NCI-H1105 treated with DMSO at 0.1 percent for 48 hours (cell line): ENCODE results near the gene HPS3.

Experiments used
- DNase-seq: peaks from one replicate; lab custom pipeline; 2025; lab: John Stamatoyannopoulos, UW

The HPS3 gene

DNA sequence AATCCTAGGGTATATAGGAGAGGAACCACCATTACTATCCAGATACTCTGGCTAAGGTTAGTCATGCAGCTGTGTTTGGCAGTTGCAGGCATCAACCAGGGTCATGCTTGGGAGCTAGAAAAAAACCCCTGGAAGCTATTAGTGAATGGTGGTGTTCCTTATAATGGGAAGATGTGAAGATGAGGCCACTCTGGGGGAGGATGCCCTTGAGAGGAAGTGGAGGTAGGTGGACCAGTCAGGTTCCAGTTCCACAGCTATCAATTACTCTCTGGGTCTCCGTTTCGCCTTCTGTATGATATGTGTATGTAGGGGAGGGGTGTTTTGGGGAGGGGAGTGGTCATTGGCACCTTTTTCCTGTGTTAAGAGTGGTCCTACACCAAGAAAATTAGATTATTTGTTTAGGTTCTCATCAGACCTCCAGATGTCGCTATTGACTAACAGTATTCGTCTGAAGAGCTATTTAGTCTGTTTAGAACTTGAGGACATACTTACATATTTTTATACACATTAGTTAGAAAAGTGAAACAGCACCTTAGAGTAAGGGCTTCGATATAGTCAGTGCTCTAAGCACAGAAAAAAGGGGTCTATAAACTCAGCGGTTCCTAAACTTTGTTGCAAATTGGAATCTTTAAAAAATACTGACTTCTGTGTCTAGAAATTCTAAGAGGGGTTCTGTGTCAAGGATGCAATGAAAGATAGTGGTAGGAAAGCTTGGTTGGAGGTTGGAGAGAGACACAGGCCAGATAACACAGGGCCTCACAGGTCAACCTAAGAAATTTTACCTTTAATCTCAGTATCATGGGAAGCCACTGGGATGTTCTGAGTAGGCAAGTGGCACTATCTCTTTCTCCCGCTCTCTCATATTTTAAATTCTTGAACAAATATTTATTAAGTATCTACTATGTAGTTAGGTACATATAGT, 9.1 kb upstream of the HPS3 start:
- peak; percentile 83 for DNase-seq

DNA sequence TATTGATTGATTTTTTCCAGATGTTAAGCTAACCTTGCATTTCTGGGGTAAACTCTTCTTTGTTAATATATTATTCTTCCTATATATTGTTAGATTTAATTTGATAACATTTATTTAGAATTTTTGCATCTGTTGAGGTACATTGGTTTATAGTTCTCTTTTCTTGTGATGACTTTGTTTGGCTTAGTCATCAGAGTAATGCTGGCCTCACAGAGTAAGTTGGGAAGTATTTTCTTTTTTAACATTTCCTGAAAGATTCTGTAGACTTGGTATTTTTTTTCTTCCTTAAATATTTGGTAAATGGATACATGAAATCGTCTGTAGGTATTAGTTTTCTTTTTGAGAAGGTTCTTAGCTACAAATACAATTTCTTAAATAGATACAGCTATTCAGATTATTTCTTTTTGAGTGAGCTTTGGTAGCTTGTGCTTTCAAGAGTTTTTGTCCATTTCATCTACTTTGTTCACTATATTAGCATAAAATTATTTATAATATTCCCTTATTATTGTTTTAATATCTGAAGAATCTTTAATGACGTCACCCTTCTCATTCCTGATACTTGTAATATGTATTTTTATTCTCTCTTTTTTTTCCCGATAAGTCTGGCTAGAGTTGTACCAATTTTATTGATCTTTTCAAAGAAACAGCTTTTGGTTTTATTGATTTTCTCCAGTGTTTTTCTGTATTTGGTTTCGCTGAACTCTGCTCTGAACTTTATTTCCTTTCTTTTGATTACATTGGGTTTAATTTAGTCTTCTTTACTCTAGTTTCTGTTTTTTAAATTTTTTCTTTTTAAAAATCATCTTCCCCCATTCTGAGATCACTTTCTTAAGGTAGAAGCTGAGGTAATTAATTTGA, 6.5 kb upstream of the HPS3 start:
- DNase-seq = no peak

DNA sequence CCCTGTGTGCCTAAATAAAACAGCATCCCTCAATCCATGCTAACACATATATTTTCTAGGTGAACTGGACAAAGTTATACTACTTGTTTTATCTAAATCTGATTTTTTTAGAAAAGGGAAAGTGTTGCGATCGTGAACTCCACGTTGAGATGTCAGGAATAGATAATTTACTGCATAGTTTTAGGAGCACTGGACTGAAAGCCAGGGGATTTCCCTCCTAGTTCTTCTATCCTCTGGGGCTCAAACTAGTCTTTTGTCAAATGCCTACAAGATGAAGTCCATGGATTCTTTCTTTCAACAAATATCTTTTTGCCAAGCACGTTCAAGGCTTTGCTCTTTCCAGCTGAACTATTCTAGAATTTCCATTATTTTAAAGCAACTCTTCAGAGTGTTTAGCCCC, 617 bp upstream of the HPS3 start:
- peak; percentile 50 for DNase-seq

DNA sequence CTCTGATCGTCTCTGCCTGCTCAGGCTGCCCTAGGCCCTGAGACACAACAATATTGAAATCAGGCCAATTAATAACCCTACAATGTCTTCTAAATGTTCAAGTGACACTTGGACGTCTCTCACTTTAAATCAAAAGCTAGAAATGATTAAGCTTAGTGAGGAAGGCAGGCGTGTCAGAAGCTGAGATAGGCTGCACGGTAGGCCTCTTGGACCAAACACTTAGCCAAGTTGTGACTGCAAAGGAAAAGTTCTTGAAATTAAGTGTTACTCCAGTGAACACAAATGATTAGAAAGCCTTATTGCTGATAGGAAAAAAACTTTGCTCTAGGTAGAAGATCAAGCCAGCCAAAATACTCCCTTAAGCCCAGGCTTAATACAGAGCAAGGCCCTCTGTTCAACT, 2.2 kb downstream of the HPS3 start:
- DNase-seq = no peak

DNA sequence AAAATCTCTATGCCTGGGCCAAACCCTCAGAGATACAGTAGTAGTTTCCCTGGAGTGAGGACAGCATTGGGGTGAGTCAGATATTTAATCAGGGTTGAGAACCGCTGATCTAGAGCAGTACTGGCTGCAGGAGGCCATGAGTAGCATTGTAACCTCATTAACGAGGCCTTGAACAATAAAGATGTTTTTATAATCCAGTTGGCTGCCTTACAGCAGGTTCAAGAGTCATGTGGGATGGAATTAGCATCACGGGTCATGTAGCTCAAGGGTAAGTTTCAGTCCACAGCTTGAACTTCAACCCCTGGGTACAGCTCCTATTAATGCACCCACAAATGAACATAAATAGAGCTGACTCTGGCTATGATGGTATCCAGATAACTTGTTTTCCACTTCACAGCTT, 5.1 kb downstream of the HPS3 start:
- DNase-seq = no peak

DNA sequence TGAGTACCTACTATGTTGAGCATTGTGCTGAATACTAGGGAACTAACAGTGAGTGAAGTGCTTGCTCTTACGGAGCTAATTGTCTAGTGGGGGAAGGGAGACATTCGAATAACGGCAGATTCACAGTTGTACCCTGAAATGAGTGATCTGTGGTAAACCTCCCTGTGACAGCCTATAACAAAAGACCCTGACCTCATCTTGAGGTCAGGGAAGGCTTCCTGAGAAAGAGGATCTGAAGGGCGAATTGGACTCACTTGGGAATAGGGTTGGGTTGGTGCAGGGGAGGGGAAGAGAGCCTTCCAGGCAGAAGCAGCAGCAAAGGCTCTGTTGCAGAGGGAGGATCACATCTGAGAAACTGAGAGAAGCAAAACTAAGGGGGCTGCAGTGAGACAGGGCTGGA, 13.2 kb downstream of the HPS3 start:
- no peak for DNase-seq

DNA sequence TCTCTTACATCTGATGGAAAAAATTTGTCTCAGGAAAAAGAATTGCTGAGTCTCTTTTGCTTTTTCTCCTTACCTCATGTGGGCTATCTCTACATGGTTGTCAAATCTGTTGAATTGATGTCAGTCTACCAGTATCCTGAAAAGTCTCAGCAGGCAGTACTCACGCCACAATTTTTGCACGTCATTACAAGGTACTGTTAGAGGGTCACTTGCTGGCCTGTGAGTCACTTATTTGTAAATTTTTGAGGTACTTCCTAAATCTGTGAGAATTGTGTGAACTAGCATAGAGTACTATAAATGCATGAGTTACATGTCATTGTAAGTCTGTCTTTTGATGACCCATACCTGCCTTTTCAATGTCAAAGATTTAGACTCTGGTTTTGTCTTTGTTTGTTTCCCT, 15.9 kb downstream of the HPS3 start:
- DNase-seq = no peak

DNA sequence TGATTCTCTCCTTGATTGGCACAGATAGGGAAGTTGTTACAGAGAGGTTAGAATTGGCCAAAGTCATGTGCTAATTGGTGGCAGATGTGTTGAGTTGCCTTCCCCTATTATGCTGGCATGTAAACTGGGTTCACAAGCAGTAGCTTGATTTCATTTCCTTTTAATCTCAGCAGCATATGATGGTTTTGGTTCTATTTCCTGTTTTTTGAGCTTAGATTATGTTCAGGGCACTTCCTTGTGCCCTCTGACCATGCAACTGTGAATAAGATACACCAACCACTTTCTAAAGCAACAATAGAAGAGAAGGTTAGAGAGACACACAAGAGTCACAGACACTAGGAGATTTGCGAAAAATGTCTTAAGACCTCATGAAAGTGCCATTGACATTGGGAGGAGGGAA, 16.5 kb downstream of the HPS3 start:
- no peak for DNase-seq

DNA sequence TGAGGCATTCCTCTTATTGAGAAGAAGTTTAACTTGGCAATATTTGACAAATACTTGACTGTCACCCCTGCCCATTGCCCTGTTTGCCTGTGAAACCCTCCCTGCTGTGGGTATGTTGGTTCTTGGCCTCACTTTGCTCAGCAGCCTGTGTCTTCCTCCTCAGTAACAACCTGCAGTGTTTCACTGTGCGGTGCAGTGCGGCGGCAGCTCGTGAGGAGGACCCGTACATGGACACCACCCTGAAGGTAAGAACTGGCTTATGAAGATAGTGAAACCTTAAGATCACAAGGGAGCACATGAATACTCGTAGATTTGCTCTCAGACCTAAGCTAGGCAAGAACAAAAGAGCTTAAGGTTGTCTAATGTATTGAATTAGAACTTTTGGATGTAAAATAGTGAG, 21.0 kb downstream of the HPS3 start:
- DNase-seq = no peak

DNA sequence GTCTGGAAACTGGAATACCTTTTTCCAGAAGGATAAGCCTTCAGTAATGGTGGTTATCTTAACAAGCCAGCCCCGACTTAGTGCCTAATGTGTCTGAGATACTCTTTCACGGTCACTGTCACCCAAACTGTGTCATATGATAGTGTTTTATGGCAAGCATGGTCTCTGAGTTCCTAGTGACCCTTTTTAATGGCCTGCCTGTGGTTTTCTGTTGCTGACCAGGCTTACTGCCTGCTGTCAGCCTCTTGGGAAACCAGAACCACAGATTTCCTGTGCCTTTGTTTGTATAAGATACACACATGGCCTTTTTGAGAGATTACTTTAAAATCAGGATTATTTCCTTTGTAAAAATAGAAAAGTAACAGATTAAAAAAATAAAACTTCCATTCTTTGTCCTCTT, 22.4 kb downstream of the HPS3 start:
- no peak for DNase-seq

DNA sequence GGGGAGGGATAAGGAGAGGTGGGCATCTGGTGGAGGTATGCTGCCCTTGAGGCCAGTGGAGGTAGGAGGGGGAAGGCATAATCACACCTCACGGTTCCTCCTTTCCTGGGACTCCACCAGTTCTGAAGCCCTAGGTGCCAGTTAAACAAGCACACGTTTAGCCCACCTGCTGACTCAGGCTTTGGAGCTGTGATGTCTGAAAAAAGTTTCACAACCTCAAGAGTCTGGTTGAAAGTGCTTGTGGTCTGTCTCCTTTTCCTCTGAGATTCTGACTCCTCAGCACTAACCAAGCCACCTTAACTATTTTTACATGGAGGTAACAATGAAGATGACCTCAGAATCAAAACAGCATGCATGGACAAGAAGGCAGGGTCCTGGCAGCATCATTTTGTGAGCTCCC, 23.0 kb downstream of the HPS3 start:
- no peak for DNase-seq

DNA sequence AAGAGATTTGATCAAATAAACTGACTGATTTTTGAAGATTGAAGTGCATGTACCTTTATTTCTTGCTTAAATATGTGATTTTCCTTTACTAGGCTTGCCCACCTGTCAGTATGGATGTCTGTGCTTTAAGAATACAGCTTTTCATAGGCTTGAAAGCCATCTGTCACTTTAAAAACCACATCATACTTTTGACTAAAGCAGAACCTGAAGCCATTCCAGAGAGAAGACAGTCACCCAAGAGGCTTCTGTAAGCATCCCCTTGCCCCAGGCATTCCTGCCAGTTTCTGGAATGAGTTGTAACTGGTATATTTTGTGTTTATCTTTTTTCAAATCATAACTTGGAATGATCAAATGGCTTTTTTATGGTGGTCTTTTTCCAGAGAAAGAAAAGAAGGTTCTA, 24.0 kb downstream of the HPS3 start:
- no peak for DNase-seq

DNA sequence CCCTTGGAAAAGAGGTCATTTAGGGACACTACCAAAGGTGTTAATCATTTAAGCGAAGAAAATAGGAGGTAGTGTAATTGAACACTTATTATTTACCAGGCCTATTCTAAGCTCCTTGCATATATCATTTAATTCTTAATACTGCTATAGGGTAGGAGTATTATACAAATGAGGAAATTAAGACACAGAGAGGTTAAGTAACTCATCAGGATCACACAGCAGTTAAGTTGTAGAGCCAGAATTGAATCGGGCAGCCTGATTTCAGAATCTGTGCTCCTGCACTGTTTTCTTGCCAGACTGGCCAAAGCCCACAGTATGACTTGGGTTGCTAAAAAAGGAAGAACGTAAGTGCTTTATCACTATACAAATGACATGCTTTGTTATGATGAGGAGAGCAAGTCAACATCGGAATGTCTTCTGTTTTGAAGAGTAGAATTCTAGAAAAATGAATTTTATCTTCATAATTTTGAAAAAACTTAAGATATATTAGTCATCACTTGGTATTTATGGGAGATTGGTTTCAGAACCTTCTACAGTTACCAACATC, 31.4 kb downstream of the HPS3 start:
- no peak for DNase-seq

DNA sequence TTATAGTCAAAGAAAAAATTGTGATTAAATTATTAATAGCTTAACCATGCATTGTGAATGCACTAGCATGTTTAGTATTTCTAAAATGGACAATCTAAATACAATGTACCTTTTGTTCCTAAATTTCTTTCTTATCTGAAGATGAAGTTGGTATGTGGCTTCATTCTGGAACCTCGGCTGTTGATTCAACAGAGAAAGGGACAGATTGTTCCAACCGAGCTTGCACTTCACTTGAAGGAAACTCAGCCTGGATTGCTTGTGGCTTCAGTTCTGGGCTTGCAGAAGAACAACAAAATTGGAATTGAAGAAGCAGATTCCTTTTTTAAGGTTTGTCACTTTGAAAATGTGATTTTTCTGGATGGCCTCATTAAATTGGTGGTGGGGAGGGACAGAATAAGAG, 32.6 kb downstream of the HPS3 start:
- DNase-seq = no peak

DNA sequence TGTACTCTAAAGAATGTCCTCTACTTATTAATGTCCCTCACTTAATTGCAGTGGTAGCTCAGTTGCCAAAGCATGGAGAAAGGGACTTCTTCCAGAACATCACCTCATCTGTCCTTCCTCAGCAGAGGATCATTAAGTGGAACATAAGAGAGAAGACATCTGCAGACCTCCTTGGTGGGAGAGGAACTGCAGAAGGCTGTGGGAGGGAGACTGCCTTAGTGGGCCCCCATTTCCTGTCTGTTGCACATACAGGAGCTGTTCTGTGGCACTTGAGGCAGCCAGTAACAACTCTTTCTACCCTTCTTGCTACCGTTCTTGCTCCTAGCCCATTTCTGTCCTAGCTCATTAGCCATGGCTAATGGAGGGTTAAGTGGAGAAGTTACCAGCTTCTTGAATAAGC, 33.6 kb downstream of the HPS3 start:
- DNase-seq = no peak

DNA sequence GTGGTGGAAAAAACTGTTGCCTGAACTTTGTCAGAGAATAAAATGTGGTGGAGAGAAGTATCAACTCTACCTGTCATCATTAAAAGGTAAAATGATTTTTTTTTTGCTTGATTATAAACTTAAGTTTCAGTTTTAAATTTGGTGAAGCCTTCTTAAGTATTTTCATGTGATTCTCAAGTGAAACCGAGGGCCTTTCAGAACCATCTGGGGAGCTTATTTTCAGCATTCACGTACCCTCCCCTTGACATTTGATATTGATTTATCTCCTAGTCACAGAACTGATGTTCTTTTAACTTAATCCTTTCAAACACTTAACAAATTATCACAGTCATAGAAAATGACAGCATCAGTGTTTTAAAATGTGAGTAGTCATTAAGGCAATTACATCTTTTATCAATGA, 38.5 kb downstream of the HPS3 start:
- DNase-seq = no peak

DNA sequence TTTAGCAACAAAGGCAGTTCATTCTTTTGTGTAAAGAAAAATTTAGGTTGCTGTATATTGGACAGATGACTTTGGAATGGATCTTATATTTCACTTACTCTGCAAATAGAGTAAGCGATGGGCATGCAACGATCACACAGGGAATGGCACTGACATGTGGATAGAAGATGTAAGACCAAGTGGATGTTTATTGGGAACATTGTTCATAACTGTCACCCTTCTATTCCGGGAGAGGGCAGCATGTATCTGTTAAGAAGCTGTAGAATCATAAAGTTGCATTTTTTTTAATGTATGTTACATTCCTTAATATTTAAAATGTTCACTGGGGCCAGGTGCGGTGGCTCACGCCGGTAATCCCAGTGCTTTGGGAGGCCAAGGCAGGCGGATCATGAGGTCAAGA, 41.2 kb downstream of the HPS3 start:
- DNase-seq = no peak

DNA sequence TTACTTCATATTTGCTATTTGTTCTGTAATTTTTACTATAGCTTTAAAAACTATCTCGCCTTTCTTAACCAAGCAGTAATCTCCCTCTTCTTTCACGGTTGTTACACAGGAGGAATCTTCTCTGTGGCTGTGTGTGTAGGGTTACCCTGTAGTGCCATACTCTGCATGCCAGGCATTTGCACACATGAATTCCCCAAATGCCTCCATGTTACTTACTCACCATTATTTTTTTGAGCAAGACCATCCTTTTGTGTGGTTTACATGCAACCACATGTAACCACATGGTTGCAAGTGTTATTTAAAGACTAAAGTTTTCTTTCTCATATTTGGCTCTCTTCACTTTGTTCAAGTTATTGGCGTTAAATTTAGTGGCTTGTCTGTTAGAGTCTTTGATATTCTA, 45.5 kb downstream of the HPS3 start:
- DNase-seq = no peak

DNA sequence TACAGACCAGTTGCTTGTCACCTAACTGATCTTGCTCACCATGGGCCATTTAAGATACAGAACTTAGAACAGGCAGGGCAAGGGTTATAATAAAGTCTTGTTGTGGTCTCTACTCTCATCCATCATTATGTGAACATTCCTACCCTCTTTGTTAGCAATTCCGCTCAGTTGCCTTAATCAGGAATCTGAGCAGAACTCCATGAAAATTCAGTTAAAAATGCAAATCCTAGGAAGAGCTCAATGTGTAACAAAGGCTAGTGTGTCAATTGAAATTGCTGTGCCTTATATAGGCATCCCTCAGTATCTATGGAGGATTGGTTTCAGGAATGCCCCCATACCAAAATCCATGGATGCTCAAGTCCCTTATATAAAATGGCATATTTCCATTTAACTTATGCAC, 47.7 kb downstream of the HPS3 start:
- no peak for DNase-seq

DNA sequence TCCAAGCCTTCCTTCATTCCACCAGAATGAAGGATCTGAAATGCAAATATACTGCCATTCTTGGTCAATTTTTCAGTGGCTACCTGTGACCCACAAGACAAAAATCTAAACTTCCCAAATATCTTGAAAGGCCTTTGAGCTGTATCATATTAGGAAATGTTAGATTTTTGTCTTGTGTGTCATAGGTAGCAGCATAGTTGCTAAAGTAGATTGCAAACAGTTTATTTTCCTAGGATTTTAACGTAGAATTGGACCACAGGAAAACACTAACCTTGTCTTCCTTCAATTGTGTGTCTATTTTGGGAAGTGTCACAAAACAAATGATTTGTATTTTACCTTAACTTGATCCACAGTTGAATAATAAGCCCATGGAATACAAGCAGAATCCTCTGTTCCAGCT, 49.8 kb downstream of the HPS3 start:
- no peak for DNase-seq

DNA sequence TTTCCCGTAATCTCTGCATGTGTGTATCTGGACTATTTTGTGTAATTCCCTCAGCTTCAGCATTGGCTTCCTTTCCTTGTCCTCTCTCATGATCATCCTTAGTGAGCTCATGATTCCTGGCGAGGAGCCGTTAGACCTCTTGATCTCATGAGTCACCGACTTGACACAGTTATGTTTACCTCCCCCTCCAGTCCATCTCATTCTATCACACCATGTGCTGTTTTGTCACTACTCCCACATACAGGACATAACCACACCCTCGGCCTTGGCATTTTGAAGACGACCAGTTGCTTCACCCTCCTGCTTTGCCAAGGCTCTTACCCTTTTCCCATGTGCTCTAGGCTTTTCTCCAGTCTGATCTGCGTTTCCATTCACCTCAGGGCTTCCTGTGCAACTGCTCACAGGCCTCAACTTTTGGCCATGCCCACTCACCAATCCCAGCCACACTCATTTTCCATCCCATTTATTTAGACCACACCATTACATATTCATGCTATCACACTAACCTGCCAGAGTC, 50.7 kb downstream of the HPS3 start:
- no peak for DNase-seq

DNA sequence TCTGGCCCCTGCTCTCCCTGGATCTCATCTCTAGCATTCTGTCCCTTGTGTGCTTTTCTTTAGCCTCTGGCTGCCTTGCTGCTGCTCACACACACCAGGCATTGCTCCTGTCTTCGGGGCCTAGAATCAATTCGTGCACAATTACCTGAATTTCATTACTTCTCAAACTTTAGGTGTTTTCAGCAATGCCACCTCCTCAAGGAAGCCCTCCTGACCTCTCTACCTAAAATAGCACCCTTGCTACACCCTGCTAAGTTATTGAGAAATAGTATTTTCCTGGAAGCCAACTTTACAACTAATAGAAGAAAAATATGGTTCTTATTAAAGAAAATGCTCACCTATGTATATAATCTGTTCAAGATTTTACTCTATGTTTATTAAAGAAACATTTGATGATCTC, 51.7 kb downstream of the HPS3 start:
- DNase-seq = no peak

DNA sequence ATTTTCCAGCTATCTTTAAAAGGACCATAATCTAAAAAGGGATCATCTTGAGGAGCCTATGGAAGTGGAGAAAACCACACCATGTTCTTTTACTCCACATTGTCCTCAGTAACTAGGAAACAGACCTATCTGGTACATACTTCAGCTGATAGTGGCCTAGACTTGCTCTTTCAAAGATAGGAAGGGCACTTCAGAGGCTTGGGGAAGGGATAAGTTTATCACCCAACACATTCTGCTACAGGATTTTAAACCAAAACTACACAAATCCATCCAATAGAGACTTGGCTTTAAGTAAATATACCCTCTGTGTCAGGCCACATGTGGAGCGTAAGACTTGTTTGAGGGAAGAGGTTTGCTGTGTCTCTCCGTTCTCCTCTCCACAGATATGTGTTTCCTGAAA, 56.8 kb downstream of the HPS3 start:
- DNase-seq = no peak
